K562 (cell line): ENCODE measurements around the gene CD40. TPM values are rescaled to one million over a fixed set of nuclear protein-coding genes. Genes with fewer than 3 reads are reported as not detected.

Experiments
- GABPB1 ChIP-seq: sonication (generic); formaldehyde crosslinking; IDR thresholded peaks from 2 replicates; pipeline ENCODE4 v1.8.0; 2022; ENCODE audit warnings: mild to moderate bottlenecking, missing genetic modification reagents
- KDM1A ChIP-seq, 2 experiments: fragments of 450-650 bp; IDR thresholded peaks; 2 replicates each; pipeline ENCODE4 v1.6.1; 2016; ENCODE audit warnings: mild to moderate bottlenecking in 2 of 2
- SMC3 ChIP-seq: conservative IDR thresholded peaks from 2 replicates; pipeline ENCODE4 v1.6.1; 2011; ENCODE audit warnings: low read depth, low read length, improper control_type of control experiment; ENCODE audit not compliant: insufficient read depth
- ZFP1 ChIP-seq: fragments of 450-650 bp; formaldehyde crosslinking; IDR thresholded peaks from 2 replicates; pipeline ENCODE4 v1.4.0; 2020; ENCODE audit warnings: mild to moderate bottlenecking, mixed read lengths
- ZFX ChIP-seq: sonication (generic); formaldehyde crosslinking; IDR thresholded peaks from 2 replicates; pipeline ENCODE4 v1.8.0; 2022; ENCODE audit warnings: mild to moderate bottlenecking, missing genetic modification reagents, moderate library complexity
- polyA plus RNA-seq, 8 experiments: library from polyadenylated mRNA; depleted of rRNA in 4 of 8; stranded (reverse) in 5 of 8; unstranded in 3 of 8; fragments of >200 nt; fragmentation: Nextera tagmentation in 2 of 8; fragmentation: Illumina TruSeq in 1 of 8; extraction: Ambion mirVana in 2 of 8; extraction: Trizol in 1 of 8; gene quantifications; 2 replicates each; pipeline versions ENCODE4 v1.2.1 to v1.2.3, GENCODE V29; 2011 to 2014; ENCODE audit warnings: inconsistent platforms in 1 of 8, missing spikeins in 1 of 8
- total RNA-seq, 7 experiments: library from RNA; depleted of rRNA in 6 of 7; stranded (reverse); fragments of >200 nt in 6 of 7; fragmentation: Illumina TruSeq in 2 of 7; extraction: Trizol in 2 of 7; gene quantifications; 2 replicates each; pipeline versions ENCODE4 v1.2.1 to v1.2.3, GENCODE V29; 2011 to 2021; ENCODE audit warnings: low replicate concordance in 1 of 7
- TF ChIP-seq, protein P1 (sequence below), 2 experiments: fragments of 450-650 bp; formaldehyde crosslinking in 1 of 2; IDR thresholded peaks; 2 replicates each; pipeline versions ENCODE4 v1.4.0 to v1.6.1; 2014 to 2020; ENCODE audit warnings: mild to moderate bottlenecking in 2 of 2, borderline replicate concordance in 1 of 2, low read depth in 1 of 2
- TF ChIP-seq, protein P2 (sequence below): IDR thresholded peaks from 3 replicates; pipeline ENCODE4 v1.6.1; 2011; ENCODE audit warnings: borderline replicate concordance, mild to moderate bottlenecking, moderate library complexity; ENCODE audit not compliant: insufficient read length; ENCODE audit errors: extremely low read depth

The CD40 gene
- total and polyA plus RNA-seq, 9 of the 15 experiments (the other 6 are each of a cell fraction or from before 2014, with no cell fraction given), result 0.76 to 3.7 (median 1.6) TPM

DNA sequence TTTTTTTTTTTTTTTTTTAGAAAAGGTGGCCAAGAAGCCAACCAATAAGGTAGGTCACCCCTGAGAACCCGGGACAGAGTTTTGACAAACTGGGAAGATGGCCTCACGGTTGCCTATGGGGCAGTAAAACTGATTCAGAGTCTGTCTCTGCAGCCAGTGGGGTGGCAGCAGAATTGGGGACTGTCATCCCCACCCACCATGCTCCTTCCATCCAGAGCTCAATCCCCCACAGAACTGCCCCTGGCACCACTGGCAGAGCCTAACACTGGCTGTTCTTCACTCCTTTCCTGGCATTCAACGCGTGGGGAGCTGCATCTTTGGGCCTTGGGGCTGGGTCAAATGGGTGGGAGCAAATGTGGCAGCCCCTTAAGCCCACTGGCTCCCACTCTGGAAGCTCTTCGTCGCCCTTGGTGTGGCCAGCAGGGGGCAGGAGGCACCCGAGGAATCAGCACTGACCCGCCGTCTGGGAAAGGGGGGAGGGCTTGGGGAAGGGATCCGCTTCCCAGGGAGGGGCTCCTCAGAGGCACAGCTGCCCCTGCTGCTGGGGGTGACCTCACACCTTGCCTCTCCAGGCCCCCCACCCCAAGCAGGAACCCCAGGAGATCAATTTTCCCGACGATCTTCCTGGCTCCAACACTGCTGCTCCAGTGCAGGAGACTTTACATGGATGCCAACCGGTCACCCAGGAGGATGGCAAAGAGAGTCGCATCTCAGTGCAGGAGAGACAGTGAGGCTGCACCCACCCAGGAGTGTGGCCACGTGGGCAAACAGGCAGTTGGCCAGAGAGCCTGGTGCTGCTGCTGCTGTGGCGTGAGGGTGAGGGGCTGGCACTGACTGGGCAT, 10.4 kb downstream of the CD40 start (continued):
- TF ChIP-seq, protein P1, sequence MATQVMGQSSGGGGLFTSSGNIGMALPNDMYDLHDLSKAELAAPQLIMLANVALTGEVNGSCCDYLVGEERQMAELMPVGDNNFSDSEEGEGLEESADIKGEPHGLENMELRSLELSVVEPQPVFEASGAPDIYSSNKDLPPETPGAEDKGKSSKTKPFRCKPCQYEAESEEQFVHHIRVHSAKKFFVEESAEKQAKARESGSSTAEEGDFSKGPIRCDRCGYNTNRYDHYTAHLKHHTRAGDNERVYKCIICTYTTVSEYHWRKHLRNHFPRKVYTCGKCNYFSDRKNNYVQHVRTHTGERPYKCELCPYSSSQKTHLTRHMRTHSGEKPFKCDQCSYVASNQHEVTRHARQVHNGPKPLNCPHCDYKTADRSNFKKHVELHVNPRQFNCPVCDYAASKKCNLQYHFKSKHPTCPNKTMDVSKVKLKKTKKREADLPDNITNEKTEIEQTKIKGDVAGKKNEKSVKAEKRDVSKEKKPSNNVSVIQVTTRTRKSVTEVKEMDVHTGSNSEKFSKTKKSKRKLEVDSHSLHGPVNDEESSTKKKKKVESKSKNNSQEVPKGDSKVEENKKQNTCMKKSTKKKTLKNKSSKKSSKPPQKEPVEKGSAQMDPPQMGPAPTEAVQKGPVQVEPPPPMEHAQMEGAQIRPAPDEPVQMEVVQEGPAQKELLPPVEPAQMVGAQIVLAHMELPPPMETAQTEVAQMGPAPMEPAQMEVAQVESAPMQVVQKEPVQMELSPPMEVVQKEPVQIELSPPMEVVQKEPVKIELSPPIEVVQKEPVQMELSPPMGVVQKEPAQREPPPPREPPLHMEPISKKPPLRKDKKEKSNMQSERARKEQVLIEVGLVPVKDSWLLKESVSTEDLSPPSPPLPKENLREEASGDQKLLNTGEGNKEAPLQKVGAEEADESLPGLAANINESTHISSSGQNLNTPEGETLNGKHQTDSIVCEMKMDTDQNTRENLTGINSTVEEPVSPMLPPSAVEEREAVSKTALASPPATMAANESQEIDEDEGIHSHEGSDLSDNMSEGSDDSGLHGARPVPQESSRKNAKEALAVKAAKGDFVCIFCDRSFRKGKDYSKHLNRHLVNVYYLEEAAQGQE (IDR thresholded peaks at IDR 0.05; ENCODE audit: borderline replicate concordance), result peak; percentile 40; the same call in 1 of the 2 replicates
- TF ChIP-seq, protein P1 (CRISPR knock-in tag; IDR thresholded peaks at IDR 0.05; ENCODE audit: low read depth), result no peak
- no peak for TF ChIP-seq ZFP1 (CRISPR knock-in tag)
- TF ChIP-seq KDM1A (IDR thresholded peaks at IDR 0.05), result peak in 1 of 2 experiments; percentile 42; a peak in 1 of 4 replicates
- no peak for TF ChIP-seq ZFX (CRISPR knock-in tag)
- peak; percentile 63 for TF ChIP-seq SMC3
- TF ChIP-seq, protein P2, sequence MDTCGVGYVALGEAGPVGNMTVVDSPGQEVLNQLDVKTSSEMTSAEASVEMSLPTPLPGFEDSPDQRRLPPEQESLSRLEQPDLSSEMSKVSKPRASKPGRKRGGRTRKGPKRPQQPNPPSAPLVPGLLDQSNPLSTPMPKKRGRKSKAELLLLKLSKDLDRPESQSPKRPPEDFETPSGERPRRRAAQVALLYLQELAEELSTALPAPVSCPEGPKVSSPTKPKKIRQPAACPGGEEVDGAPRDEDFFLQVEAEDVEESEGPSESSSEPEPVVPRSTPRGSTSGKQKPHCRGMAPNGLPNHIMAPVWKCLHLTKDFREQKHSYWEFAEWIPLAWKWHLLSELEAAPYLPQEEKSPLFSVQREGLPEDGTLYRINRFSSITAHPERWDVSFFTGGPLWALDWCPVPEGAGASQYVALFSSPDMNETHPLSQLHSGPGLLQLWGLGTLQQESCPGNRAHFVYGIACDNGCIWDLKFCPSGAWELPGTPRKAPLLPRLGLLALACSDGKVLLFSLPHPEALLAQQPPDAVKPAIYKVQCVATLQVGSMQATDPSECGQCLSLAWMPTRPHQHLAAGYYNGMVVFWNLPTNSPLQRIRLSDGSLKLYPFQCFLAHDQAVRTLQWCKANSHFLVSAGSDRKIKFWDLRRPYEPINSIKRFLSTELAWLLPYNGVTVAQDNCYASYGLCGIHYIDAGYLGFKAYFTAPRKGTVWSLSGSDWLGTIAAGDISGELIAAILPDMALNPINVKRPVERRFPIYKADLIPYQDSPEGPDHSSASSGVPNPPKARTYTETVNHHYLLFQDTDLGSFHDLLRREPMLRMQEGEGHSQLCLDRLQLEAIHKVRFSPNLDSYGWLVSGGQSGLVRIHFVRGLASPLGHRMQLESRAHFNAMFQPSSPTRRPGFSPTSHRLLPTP, result no peak
- TF ChIP-seq GABPB1 (CRISPR knock-in tag), result no peak
